ENCODE data around the gene SETBP1. TPM values are rescaled to one million over a fixed set of nuclear protein-coding genes. Genes with fewer than 3 reads are reported as not detected.

SETBP1 gene
- total RNA-seq, result 0.16 and 2.5 TPM in 2 replicates

DNA sequence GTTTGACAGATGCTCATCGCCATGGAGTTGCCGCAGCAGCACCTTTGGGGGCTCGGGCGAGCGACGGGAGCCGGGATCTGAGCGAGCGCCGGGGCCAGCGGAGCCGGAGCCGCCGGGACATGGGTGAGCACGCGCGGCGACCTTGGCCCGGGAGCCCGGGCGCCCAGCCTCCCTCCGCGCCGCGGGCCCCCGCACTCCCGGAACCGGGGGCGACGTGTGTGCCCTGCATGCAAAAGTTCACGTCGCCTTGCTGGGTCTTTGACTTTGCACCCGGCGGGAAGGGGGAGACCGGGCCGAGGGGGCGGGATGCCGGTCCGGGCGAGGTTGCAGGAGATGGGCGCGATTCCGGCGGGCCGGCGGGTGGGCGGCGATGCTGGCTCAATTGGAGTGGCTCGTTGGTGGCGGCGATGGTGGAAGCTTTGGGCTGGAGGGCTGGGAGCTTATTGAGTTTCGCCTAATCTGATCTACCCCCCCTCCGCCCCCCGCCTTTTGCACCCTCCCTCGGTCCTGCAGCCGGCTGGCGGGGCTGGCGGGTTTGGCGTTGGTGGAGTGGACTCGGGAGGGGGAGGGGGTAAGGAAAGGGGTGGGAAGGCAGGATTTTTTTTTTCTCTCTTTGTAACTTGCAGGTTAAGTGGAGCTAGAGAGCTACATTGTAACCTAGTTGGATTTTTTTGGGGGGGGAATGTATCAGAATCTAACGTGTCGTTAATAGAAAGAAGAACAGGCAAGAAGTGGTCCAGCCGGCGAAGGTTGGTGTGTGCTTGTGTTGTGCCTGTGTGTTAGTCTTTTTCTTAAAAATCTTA is at the start of gene SETBP1:
SETBP1 (plus strand) TSS at position 616 of the 803 bp plus-strand sequence. CDS start 20,459 bp downstream, outside the sequence.

All from bladder microvascular endothelial cell (primary cell).